Neuronal stem cell (in vitro differentiated cells): ENCODE results near the gene RGL1.
A peak's percentile ranks its signal among the peaks of the same experiment; 100 is the strongest.

ENCODE experiments used
- DNase-seq: peaks from one replicate; pipeline ENCODE4 v3.0.0-alpha.2; 2013; ENCODE audit warnings: low spot score
- H2AFZ ChIP-seq: one replicate; pipeline ENCODE4 v1.6.1; 2013; ENCODE audit warnings: mild to moderate bottlenecking, low read length, inconsistent platforms
- H2AK5ac ChIP-seq: 2 replicates; pipeline ENCODE4 v1.6.1; 2013; ENCODE audit warnings: low read depth, mild to moderate bottlenecking, inconsistent platforms, low read length, moderate library complexity, mixed read lengths
- H2BK120ac ChIP-seq: 2 replicates; pipeline ENCODE4 v1.6.1; 2013; ENCODE audit warnings: low read depth, mild to moderate bottlenecking, inconsistent platforms, low read length, moderate library complexity, mixed read lengths
- H2BK12ac ChIP-seq: one replicate; pipeline ENCODE4 v1.6.1; 2013; ENCODE audit warnings: low read length, inconsistent platforms
- H2BK15ac ChIP-seq: 2 replicates; pipeline ENCODE4 v1.6.1; 2013; ENCODE audit warnings: mild to moderate bottlenecking, low read length, inconsistent platforms, mixed read lengths
- H2BK5ac ChIP-seq: one replicate; pipeline ENCODE4 v1.6.1; 2013; ENCODE audit warnings: inconsistent platforms, mild to moderate bottlenecking, low read length, moderate library complexity
- H3K14ac ChIP-seq: one replicate; pipeline ENCODE4 v1.6.1; 2013; ENCODE audit warnings: low read length, inconsistent platforms
- H3K18ac ChIP-seq: 2 replicates; pipeline ENCODE4 v1.6.1; 2013; ENCODE audit warnings: low read length, inconsistent platforms
- H3K23ac ChIP-seq: 2 replicates; pipeline ENCODE4 v1.6.1; 2013; ENCODE audit warnings: low read depth, mild to moderate bottlenecking, mixed read lengths, low read length, inconsistent platforms; ENCODE audit not compliant: poor library complexity
- H3K27ac ChIP-seq: replicated peaks from 3 replicates; pipeline ENCODE4 v1.5.1; 2013; ENCODE audit warnings: low read length, inconsistent platforms
- H3K27me3 ChIP-seq, 3 experiments: 2 replicates each; pipeline ENCODE4 v1.6.1; 2013; ENCODE audit warnings: low read length in 3 of 3, mild to moderate bottlenecking in 2 of 3, inconsistent platforms in 1 of 3, low read depth in 1 of 3, mixed read lengths in 1 of 3, moderate library complexity in 1 of 3; ENCODE audit not compliant: control insufficient read depth in 3 of 3, insufficient read depth in 3 of 3
- H3K36me3 ChIP-seq, 2 donors: replicated peaks in 1 of 2; 2 replicates each; pipeline ENCODE4 v1.6.1; 2013; ENCODE audit warnings: low read length in 2 of 2; ENCODE audit not compliant: control insufficient read depth in 2 of 2, insufficient read depth in 2 of 2
- H3K4ac ChIP-seq: 2 replicates; pipeline ENCODE4 v1.6.1; 2013; ENCODE audit warnings: inconsistent platforms, mild to moderate bottlenecking, low read length, moderate library complexity
- H3K4me1 ChIP-seq, 2 donors: 1 replicate in 1 of 2; 2 replicates in 1 of 2; pipeline ENCODE4 v1.6.1; 2013; ENCODE audit warnings: low read length in 2 of 2, low read depth in 1 of 2; ENCODE audit not compliant: control insufficient read depth in 2 of 2, insufficient read depth in 1 of 2
- H3K4me2 ChIP-seq: one replicate; pipeline ENCODE4 v1.6.1; 2013; ENCODE audit warnings: mild to moderate bottlenecking, low read length, inconsistent platforms; ENCODE audit not compliant: insufficient read depth, poor library complexity, severe bottlenecking
- H3K4me3 ChIP-seq, 2 donors: 2 replicates each; pipeline ENCODE4 v1.5.1; 2013; ENCODE audit warnings: low read length in 2 of 2, mild to moderate bottlenecking in 2 of 2, inconsistent platforms in 1 of 2, moderate library complexity in 1 of 2
- H3K79me1 ChIP-seq: one replicate; pipeline ENCODE4 v1.6.1; 2013; ENCODE audit warnings: low read depth, mild to moderate bottlenecking, inconsistent platforms, low read length, moderate library complexity
- H3K9ac ChIP-seq: one replicate; pipeline ENCODE4 v1.6.1; 2013; ENCODE audit warnings: mild to moderate bottlenecking, low read depth, low read length, inconsistent platforms; ENCODE audit not compliant: poor library complexity
- H3K9me3 ChIP-seq, 2 donors: replicated peaks in 1 of 2; 2 replicates each; pipeline versions ENCODE3 to v1.6.1; 2013; ENCODE audit warnings: low read length in 2 of 2, mild to moderate bottlenecking in 2 of 2, inconsistent platforms in 1 of 2, low read depth in 1 of 2, mixed read lengths in 1 of 2, moderate library complexity in 1 of 2; ENCODE audit not compliant: control insufficient read depth in 2 of 2, insufficient read depth in 1 of 2
- H4K8ac ChIP-seq: one replicate; pipeline ENCODE4 v1.6.1; 2013; ENCODE audit warnings: low read depth, mild to moderate bottlenecking, inconsistent platforms, low read length, moderate library complexity
- H4K91ac ChIP-seq: one replicate; pipeline ENCODE4 v1.6.1; 2013; ENCODE audit warnings: low read length, low read depth, mild to moderate bottlenecking, inconsistent platforms; ENCODE audit not compliant: poor library complexity
- WGBS, 2 donors: extraction: QIAGEN DNeasy Blood & Tissue Kit; methylation state at CpG; one replicate each; pipeline ENCODE4 v1.1.7; 2013; ENCODE audit warnings: missing lambda C conversion rate in 2 of 2, mixed read lengths in 1 of 2; ENCODE audit not compliant: insufficient read length in 2 of 2, insufficient replicate concordance in 1 of 2; ENCODE audit errors: extremely low coverage in 2 of 2; 5-methylcytosine and 5-hydroxymethylcytosine counted together

The RGL1 gene

DNA sequence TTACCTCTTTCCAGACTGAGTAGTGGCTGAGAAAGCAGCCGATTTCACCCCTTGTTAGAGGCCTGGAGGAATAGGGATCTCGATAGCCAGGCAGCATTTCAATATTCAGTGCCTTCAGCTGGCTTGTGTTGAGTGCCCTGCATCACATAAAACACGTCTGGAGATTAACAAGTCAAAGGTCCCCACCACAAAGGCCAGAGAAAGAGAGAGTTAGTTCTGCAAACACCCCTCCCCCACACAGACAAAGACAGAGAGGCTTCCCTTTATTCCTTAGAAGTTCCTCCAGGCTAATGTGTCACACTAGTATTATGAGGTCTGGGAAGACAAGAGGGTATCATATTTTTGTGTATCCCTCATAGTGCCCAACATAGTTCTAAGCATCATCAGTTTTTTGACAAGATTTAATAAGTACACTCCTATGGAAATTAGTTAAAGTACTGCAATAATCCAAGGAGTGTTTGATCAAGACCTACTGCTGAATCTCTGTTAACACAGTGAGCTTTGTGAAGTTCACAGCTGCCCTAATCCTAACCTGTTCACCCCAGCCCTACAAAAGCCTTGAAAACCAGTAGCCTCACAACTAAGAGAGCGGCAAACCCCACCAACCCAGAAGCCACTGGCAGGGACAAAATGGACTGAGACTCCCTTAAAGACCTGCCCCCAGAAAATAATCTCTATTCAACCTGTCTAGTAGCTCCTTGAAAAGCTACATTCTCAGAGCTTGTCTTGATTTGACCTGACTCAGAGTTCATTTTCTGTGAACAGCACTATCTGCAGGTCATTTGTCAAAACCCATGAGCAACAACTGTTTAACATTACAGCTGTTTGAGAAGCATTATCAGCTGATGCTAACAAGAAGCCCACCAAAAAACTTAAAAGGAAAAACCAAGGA is 140.8 kb downstream of the RGL1 start:
- Histone ChIP-seq H3K36me3 (peaks cover 3 to 4% of the 10 kb centered on the region in 2 donors), H2BK5ac (no peak overlapping the region), H3K4me3 (no peak overlapping the region), H2BK120ac (no peak overlapping the region), H3K27me3 (no peaks in the 10 kb centered on the region), H2BK15ac (no peak overlapping the region), H4K8ac (no peak overlapping the region), H4K91ac (no peak overlapping the region), H2AFZ (peak overlapping the region; percentile 27), H3K4me1 (peaks cover 22 to 32% of the 10 kb centered on the region in 2 donors), H3K14ac (no peak overlapping the region), H3K18ac (no peak overlapping the region), H3K9ac (no peak overlapping the region), H3K4me2 (peak overlapping the region; percentile 21), H3K79me1 (no peaks in the 10 kb centered on the region), H2AK5ac (no peak overlapping the region), H3K4ac (no peak overlapping the region), H2BK12ac (no peak overlapping the region), H3K9me3 (peaks cover 2 to 17% of the 10 kb centered on the region in 2 donors), H3K27ac (peak overlapping the region; percentile 65), H3K23ac (no peak overlapping the region)
- peak; percentile 69 for DNase-seq
- no CpG with 5 or more reads among the region's 4 CpGs for WGBS, 2 donors

DNA sequence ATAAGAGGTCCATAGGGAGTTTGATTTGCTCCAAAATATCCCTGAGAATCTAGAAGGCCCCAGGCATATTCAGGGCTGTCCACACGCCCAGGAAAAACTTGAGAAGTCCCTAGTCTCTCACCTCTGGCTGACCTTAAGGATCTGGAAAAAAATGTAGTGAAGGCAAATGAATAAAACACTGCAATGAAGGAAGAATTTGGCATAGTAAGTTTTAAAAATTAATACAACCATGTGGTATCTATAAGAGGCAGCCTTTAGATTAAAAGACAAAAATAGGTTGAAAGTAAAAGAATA is 141.3 kb downstream of the RGL1 start:
- Histone ChIP-seq H3K27me3 (no peaks in the 10 kb centered on the region), H3K23ac (no peak overlapping the region), H2BK5ac (no peak overlapping the region), H4K8ac (no peak overlapping the region), H2BK120ac (no peak overlapping the region), H3K4me2 (no peak overlapping the region), H3K27ac (peak overlapping the region; percentile 65), H3K9ac (no peak overlapping the region), H2AK5ac (no peak overlapping the region), H2AFZ (no peak overlapping the region), H3K9me3 (peaks cover 2 to 17% of the 10 kb centered on the region in 2 donors), H3K4me3 (no peak overlapping the region), H4K91ac (no peak overlapping the region), H2BK12ac (no peak overlapping the region), H3K36me3 (peaks cover 5 to 6% of the 10 kb centered on the region in 2 donors), H3K18ac (no peak overlapping the region), H3K14ac (no peak overlapping the region), H3K79me1 (no peaks in the 10 kb centered on the region), H3K4ac (no peak overlapping the region), H3K4me1 (peaks cover 22 to 32% of the 10 kb centered on the region in 2 donors), H2BK15ac (no peak overlapping the region)
- DNase-seq: no peak
- no CpG with 5 or more reads among the region's 1 CpG for WGBS, 2 donors

DNA sequence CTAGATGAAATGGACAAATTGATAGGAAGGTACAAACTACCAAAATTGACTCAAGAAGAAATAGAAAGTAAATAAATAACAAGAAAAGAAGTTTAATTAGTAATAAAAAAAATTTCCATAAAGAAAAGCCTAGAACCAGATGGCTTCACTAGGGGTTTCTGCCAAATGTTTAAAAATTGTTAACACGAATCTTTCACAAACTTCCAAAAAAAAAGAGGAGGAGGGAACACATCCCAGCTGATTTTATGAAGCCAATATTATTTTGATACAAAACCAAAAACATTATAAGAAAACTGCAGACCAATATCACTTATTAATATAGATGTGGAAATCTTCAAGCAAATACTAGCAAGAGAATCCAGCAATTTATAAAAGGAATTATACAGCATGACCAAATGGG is 143.1 kb downstream of the RGL1 start:
- no peak overlapping the region for H2BK120ac ChIP-seq
- H3K4me1 ChIP-seq: peaks cover 18 to 23% of the 10 kb centered on the region in 2 donors
- no peak overlapping the region for H2BK5ac ChIP-seq
- H3K27me3 ChIP-seq: no peaks in the 10 kb centered on the region
- no peak for DNase-seq
- H3K23ac ChIP-seq: no peak overlapping the region
- H3K18ac ChIP-seq: no peak overlapping the region
- H4K8ac ChIP-seq: no peak overlapping the region
- H3K9me3 ChIP-seq: peaks cover 2 to 23% of the 10 kb centered on the region in 2 donors
- H2AFZ ChIP-seq: no peak overlapping the region
- no peak overlapping the region for H3K14ac ChIP-seq
- H3K4ac ChIP-seq: no peak overlapping the region
- no peak overlapping the region for H3K27ac ChIP-seq
- no peak overlapping the region for H3K9ac ChIP-seq
- peaks cover 5 to 6% of the 10 kb centered on the region in 2 donors for H3K36me3 ChIP-seq
- H3K79me1 ChIP-seq: no peaks in the 10 kb centered on the region
- no peak overlapping the region for H3K4me3 ChIP-seq
- no peak overlapping the region for H2AK5ac ChIP-seq
- H2BK12ac ChIP-seq: no peak overlapping the region
- no peak overlapping the region for H3K4me2 ChIP-seq
- WGBS, 2 donors: no CpG with 5 or more reads among the region's 1 CpG
- H4K91ac ChIP-seq: no peak overlapping the region
- no peak overlapping the region for H2BK15ac ChIP-seq

- Histone ChIP-seq H2BK15ac (no peak overlapping the region), H2AK5ac (no peak overlapping the region), H3K4me2 (no peak overlapping the region), H3K36me3 (peaks cover 5 to 6% of the 10 kb centered on the region in 2 donors), H2AFZ (no peak overlapping the region), H2BK5ac (no peak overlapping the region), H4K8ac (no peak overlapping the region), H3K9me3 (peaks cover 2 to 21% of the 10 kb centered on the region in 2 donors), H3K79me1 (no peaks in the 10 kb centered on the region), H3K27me3 (no peaks in the 10 kb centered on the region), H3K4me3 (no peak overlapping the region), H4K91ac (no peak overlapping the region), H3K9ac (no peak overlapping the region), H2BK120ac (no peak overlapping the region), H3K14ac (no peak overlapping the region), H3K27ac (no peak overlapping the region), H2BK12ac (no peak overlapping the region), H3K4me1 (peaks cover 2% of the 10 kb centered on the region in 2 donors), H3K23ac (no peak overlapping the region), H3K4ac (no peak overlapping the region), H3K18ac (no peak overlapping the region)
- no peak for DNase-seq
- no CpG with 5 or more reads among the region's 1 CpG for WGBS, 2 donors
These were observed 147.2 kb downstream of the RGL1 start for GRCh38 chr1:183952101-183952500.
